K562 (cell line): ENCODE results near the gene ORMDL3. TPM values are rescaled to one million over a fixed set of nuclear protein-coding genes. Genes with fewer than 3 reads are reported as not detected.

ENCODE experiments used
- ETV5 ChIP-seq: sonication (generic); formaldehyde crosslinking; IDR thresholded peaks from 2 replicates; pipeline ENCODE4 v1.4.0; 2020; ENCODE audit warnings: low read depth, mild to moderate bottlenecking, missing genetic modification reagents
- GATAD2A ChIP-seq: fragments of 450-650 bp; IDR thresholded peaks from 2 replicates; pipeline ENCODE4 v1.6.1; 2017
- GTF2E2 ChIP-seq: fragments of 200-800 bp; sonication (Bioruptor generic); IDR thresholded peaks from 2 replicates; pipeline ENCODE4 v1.6.1; 2016; ENCODE audit warnings: missing genetic modification characterization, missing compliant biosample characterization
- KLF16 ChIP-seq: IDR thresholded peaks from 2 replicates; pipeline ENCODE4 v1.6.1; 2016; ENCODE audit warnings: antibody characterized with exemption
- MAFG ChIP-seq: fragments of 450-650 bp; conservative IDR thresholded peaks from 2 replicates; pipeline ENCODE4 v1.6.1; 2016; ENCODE audit warnings: missing genetic modification characterization, missing compliant biosample characterization
- MIER1 ChIP-seq: fragments of 450-650 bp; IDR thresholded peaks from 2 replicates; pipeline ENCODE4 v1.6.1; 2016; ENCODE audit warnings: antibody characterized with exemption, mild to moderate bottlenecking, low read depth
- MTA1 ChIP-seq: fragments of 450-650 bp; IDR thresholded peaks from 2 replicates; pipeline ENCODE4 v1.6.1; 2017; ENCODE audit warnings: borderline replicate concordance
- MTA2 ChIP-seq: fragments of 450-650 bp; IDR thresholded peaks from 2 replicates; pipeline ENCODE4 v1.6.1; 2016; ENCODE audit warnings: low read depth
- MTF1 ChIP-seq: fragments of 250-450 bp; sonication (Bioruptor Pico); IDR thresholded peaks from 2 replicates; pipeline ENCODE4 v1.9.0; 2021; ENCODE audit warnings: moderate library complexity, mild to moderate bottlenecking, inconsistent platforms, borderline replicate concordance
- NBN ChIP-seq: fragments of 450-650 bp; IDR thresholded peaks from 2 replicates; pipeline ENCODE4 v1.6.1; 2016; ENCODE audit warnings: low read depth, mild to moderate bottlenecking
- POLR2H ChIP-seq: IDR thresholded peaks from 2 replicates; pipeline ENCODE4 v1.6.1; 2016; ENCODE audit warnings: missing genetic modification characterization, low read depth, mild to moderate bottlenecking, control low read depth, missing compliant biosample characterization, moderate library complexity
- RAD51 ChIP-seq: fragments of 450-650 bp; IDR thresholded peaks from 2 replicates; pipeline ENCODE4 v1.7.1; 2016; ENCODE audit warnings: low read depth, mild to moderate bottlenecking, borderline replicate concordance
- RBM22 ChIP-seq: fragments of 200-400 bp; formaldehyde crosslinking; IDR thresholded peaks from 2 replicates; pipeline ENCODE4 v1.6.1; 2018; ENCODE audit warnings: low read length, low read depth; ENCODE audit not compliant: poor library complexity, severe bottlenecking
- SIN3B ChIP-seq: fragments of 450-650 bp; IDR thresholded peaks from 2 replicates; pipeline ENCODE4 v1.6.1; 2017; ENCODE audit warnings: low read depth, mild to moderate bottlenecking, moderate library complexity
- SRF ChIP-seq, 2 experiments: fragments of 250-450, 450-650 bp in 1 of 2; sonication (Bioruptor Pico) in 1 of 2; sonication (generic) in 1 of 2; formaldehyde crosslinking; IDR thresholded peaks; 2 replicates each; pipeline versions ENCODE4 v1.5.0 to v1.5.1; 2020 to 2022; ENCODE audit warnings: mild to moderate bottlenecking in 1 of 2, missing genetic modification reagents in 1 of 2
- STAT5B ChIP-seq: fragments of 250-450 bp; sonication (Bioruptor Pico); IDR thresholded peaks from 2 replicates; pipeline ENCODE4 v1.8.0; 2021; ENCODE audit warnings: mild to moderate bottlenecking, inconsistent platforms
- TEAD1 ChIP-seq, 2 experiments: fragments of 450-650 bp in 1 of 2; sonication (generic) in 1 of 2; formaldehyde crosslinking; IDR thresholded peaks; 2 replicates each; pipeline versions ENCODE4 v1.4.0 to v1.8.0; 2020 to 2022; ENCODE audit warnings: mild to moderate bottlenecking in 2 of 2, missing genetic modification reagents in 1 of 2
- TGIF2 ChIP-seq: sonication (generic); formaldehyde crosslinking; IDR thresholded peaks from 2 replicates; pipeline ENCODE4 v1.8.1; 2022; ENCODE audit warnings: mild to moderate bottlenecking, missing genetic modification reagents, moderate library complexity
- ZNF41 ChIP-seq: fragments of 250-450 bp; sonication (Bioruptor Pico); conservative IDR thresholded peaks from 2 replicates; pipeline ENCODE4 v1.4.0; 2020; ENCODE audit warnings: mild to moderate bottlenecking
- ZNF551 ChIP-seq: fragments of 250-450 bp; sonication (Bioruptor Pico); IDR thresholded peaks from 2 replicates; pipeline ENCODE4 v1.5.0; 2021; ENCODE audit warnings: mild to moderate bottlenecking, moderate library complexity
- ZNF589 ChIP-seq: fragments of 200-800 bp; sonication (Bioruptor generic); IDR thresholded peaks from 2 replicates; pipeline ENCODE4 v1.6.1; 2016; ENCODE audit warnings: low read depth, missing genetic modification characterization, missing compliant biosample characterization
- ZNF668 ChIP-seq: fragments of 250-450 bp; sonication (Bioruptor Pico); IDR thresholded peaks from 2 replicates; pipeline ENCODE4 v1.8.0; 2022; ENCODE audit warnings: mild to moderate bottlenecking, inconsistent platforms
- ZNF77 ChIP-seq: fragments of 250-450 bp; sonication (Bioruptor Pico); IDR thresholded peaks from 2 replicates; pipeline ENCODE4 v1.5.0; 2020
- polyA plus RNA-seq, 8 experiments: library from polyadenylated mRNA; depleted of rRNA in 4 of 8; stranded (reverse) in 5 of 8; unstranded in 3 of 8; fragments of >200 nt; fragmentation: Nextera tagmentation in 2 of 8; fragmentation: Illumina TruSeq in 1 of 8; extraction: Ambion mirVana in 2 of 8; extraction: Trizol in 1 of 8; gene quantifications; 2 replicates each; pipeline versions ENCODE4 v1.2.1 to v1.2.3, GENCODE V29; 2011 to 2014; ENCODE audit warnings: inconsistent platforms in 1 of 8, missing spikeins in 1 of 8
- total RNA-seq, 7 experiments: library from RNA; depleted of rRNA in 6 of 7; stranded (reverse); fragments of >200 nt in 6 of 7; fragmentation: Illumina TruSeq in 2 of 7; extraction: Trizol in 2 of 7; gene quantifications; 2 replicates each; pipeline versions ENCODE4 v1.2.1 to v1.2.3, GENCODE V29; 2011 to 2021; ENCODE audit warnings: low replicate concordance in 1 of 7
- TF ChIP-seq, protein P1 (sequence below): fragments of 250-450 bp; sonication (Bioruptor Pico); IDR thresholded peaks from 2 replicates; pipeline ENCODE4 v1.5.0; 2021; ENCODE audit warnings: mild to moderate bottlenecking, borderline replicate concordance
- TF ChIP-seq, protein P2 (sequence below): fragments of 250-450 bp; sonication (Bioruptor Pico); IDR thresholded peaks from 2 replicates; pipeline ENCODE4 v1.8.0; 2022; ENCODE audit warnings: moderate library complexity, mild to moderate bottlenecking, inconsistent platforms
- TF ChIP-seq, protein P3 (sequence below): fragments of 250-450 bp; sonication (Bioruptor Pico); IDR thresholded peaks from 2 replicates; pipeline ENCODE4 v1.5.0; 2021

ORMDL3 gene
- total and polyA plus RNA-seq, 9 of the 15 experiments (the other 6 are each of a cell fraction or from before 2014, with no cell fraction given) = 2.7 to 57.4 (median 27.1) TPM

DNA sequence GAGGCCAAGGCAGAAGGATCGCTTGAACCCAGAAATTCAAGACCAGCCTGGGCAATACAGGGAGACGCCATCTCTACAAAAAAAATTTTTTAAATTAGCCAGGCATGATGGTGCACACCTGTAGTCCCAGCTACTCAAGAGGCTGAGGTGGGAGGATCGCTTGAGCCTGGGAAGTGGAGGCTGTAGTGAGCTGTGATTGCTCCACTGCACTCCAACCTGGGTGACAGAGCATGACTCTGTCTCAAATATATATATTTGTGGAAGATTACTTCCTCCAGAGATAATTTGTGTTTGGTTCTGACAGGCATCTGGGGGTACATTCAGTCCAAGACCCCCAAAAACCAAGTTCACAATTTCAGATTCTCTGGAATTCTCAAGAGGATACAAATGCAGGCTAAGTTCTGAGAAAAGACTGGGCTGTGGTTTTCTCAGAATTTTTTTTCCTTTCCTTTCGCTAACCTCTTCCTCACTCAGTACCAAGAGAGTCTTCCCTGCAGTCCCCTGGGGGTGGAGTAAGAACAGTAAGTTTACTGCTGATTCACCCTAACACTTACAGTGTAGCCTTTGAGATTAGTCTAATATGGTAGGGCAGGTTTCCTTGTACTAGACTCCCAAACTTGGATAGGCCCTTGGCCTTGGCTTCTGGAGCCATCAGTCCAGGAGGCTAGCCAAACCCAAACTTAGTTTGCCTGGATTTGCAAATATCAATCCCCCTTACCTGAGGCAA lies 24.1 kb downstream of the ORMDL3 start (continued):
- TF ChIP-seq STAT5B (CRISPR knock-in tag) = no peak
- TF ChIP-seq SRF (CRISPR knock-in tag; IDR thresholded peaks at IDR 0.05) = peak in 1 of 2 experiments; percentile 84; a peak in 2 of 4 replicates
- TF ChIP-seq RAD51 = no peak
- TF ChIP-seq ZNF41 = no peak
- TF ChIP-seq KLF16 = no peak
- TF ChIP-seq ZNF589 (CRISPR knock-in tag) = no peak
- no peak for TF ChIP-seq SIN3B
- TF ChIP-seq ZNF668 (CRISPR knock-in tag) = no peak
- TF ChIP-seq MTA2 = no peak
- no peak for TF ChIP-seq MTF1 (CRISPR knock-in tag)
- no peak for TF ChIP-seq GATAD2A
- no peak for TF ChIP-seq POLR2H (tag)
- TF ChIP-seq ZNF551 (CRISPR knock-in tag) = no peak
- no peak for TF ChIP-seq ETV5 (CRISPR knock-in tag)
- no peak for TF ChIP-seq RBM22
- peak; percentile 55; the same call in 1 of the 2 replicates for TF ChIP-seq NBN
- TF ChIP-seq MTA1 = no peak
- TF ChIP-seq TGIF2 = no peak
- TF ChIP-seq, protein P1, sequence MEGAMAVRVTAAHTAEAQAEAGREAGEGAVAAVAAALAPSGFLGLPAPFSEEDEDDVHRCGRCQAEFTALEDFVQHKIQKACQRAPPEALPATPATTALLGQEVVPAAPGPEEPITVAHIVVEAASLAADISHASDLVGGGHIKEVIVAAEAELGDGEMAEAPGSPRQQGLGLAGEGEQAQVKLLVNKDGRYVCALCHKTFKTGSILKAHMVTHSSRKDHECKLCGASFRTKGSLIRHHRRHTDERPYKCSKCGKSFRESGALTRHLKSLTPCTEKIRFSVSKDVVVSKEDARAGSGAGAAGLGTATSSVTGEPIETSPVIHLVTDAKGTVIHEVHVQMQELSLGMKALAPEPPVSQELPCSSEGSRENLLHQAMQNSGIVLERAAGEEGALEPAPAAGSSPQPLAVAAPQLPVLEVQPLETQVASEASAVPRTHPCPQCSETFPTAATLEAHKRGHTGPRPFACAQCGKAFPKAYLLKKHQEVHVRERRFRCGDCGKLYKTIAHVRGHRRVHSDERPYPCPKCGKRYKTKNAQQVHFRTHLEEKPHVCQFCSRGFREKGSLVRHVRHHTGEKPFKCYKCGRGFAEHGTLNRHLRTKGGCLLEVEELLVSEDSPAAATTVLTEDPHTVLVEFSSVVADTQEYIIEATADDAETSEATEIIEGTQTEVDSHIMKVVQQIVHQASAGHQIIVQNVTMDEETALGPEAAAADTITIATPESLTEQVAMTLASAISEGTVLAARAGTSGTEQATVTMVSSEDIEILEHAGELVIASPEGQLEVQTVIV (CRISPR knock-in tag) = no peak
- no peak for TF ChIP-seq MIER1
- TF ChIP-seq TEAD1 (CRISPR knock-in tag; IDR thresholded peaks at IDR 0.05) = no peak
- TF ChIP-seq MAFG (tag) = peak; percentile 79
- no peak for TF ChIP-seq GTF2E2 (tag)
- TF ChIP-seq, protein P2, sequence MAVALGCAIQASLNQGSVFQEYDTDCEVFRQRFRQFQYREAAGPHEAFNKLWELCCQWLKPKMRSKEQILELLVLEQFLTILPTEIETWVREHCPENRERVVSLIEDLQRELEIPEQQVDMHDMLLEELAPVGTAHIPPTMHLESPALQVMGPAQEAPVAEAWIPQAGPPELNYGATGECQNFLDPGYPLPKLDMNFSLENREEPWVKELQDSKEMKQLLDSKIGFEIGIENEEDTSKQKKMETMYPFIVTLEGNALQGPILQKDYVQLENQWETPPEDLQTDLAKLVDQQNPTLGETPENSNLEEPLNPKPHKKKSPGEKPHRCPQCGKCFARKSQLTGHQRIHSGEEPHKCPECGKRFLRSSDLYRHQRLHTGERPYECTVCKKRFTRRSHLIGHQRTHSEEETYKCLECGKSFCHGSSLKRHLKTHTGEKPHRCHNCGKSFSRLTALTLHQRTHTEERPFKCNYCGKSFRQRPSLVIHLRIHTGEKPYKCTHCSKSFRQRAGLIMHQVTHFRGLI (CRISPR knock-in tag) = no peak
- no peak for TF ChIP-seq ZNF77 (CRISPR knock-in tag)
- TF ChIP-seq, protein P3, sequence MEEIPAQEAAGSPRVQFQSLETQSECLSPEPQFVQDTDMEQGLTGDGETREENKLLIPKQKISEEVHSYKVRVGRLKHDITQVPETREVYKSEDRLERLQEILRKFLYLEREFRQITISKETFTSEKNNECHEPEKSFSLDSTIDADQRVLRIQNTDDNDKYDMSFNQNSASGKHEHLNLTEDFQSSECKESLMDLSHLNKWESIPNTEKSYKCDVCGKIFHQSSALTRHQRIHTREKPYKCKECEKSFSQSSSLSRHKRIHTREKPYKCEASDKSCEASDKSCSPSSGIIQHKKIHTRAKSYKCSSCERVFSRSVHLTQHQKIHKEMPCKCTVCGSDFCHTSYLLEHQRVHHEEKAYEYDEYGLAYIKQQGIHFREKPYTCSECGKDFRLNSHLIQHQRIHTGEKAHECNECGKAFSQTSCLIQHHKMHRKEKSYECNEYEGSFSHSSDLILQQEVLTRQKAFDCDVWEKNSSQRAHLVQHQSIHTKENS (CRISPR knock-in tag) = no peak
